HG03520 (cell line): ENCODE data around the gene MRTFA.

Experiments used
- ATAC-seq: cut with Tn5 transposase; IDR thresholded peaks from one replicate; pipeline ENCODE4 v1.9.1; 2021; ENCODE audit warnings: mild to moderate bottlenecking, moderate library complexity; ENCODE audit not compliant: unreplicated experiment

MRTFA gene

DNA sequence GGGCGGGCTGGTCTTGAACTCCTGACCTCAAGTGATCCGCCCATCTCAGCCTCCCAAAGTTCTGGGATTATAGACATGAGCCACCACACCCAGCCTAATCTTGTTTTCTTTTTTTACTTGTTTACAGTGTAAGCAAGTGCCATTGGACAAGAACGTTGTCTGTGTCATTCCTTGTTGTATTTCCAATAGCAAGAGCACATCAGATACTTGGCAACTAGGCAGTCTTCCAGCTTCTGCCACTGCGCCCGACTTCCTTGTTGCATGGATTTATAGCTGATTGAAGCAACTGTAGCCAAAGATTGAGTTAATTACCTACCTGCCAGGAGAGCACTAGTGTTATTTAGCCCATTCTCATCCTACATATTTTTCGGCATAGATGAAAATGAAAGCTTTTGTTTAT is 269.2 kb downstream of the MRTFA start:
- ATAC-seq, result no peak

GRCh38 chr22:40366068-40366467 is 270.5 kb downstream of the MRTFA start:
- ATAC-seq, result no peak

DNA sequence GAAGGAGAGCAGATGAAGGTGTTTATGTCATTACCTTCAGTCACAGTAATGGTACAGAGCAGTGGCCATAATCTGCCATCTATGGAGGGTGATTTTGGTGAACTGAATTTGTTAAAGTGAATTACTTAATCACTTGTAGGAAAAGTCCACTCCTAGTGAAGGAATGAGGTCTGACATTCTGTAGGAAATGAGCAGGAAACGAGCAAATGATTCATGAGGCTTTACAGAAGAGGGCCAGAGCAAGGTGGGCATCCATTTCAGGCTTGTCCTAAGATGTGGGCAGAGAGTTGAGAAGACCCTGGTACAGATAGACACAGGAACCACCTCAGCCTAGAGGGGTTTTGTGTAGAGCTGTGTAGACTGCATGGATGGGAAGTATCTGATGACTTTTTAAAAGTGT is 272.1 kb downstream of the MRTFA start:
- ATAC-seq, result no peak

DNA sequence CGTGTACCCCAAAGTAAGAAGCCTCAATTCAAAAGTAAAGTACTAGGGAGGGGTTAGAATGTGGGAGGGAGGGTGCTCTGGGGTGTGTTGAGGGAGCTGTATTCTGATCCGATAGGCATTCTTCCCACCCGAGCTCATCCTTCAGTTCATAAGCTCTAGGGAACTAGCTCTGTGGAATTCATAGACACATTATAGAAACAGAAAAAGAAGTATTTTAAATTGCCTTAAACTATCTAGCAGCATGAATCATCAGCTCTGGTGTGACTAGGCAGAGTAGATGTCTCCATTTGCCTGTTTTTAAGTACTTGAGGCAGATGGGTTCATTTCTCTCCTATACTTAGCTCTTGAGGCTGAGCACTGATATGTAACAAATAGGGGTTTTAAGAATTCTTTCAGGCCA is 273.5 kb downstream of the MRTFA start:
- no peak for ATAC-seq

GRCh38 chr22:40361100-40361499 is 275.4 kb downstream of the MRTFA start:
- ATAC-seq, result no peak
